H9 (cell line): ENCODE measurements around the gene CFAP54. TPM values are rescaled to one million over a fixed set of nuclear protein-coding genes. Genes with fewer than 3 reads are reported as not detected.

ENCODE experiments used
- DNase-seq: peaks from one replicate; pipeline ENCODE4 v3.0.0-alpha.2; 2017
- H2AFZ ChIP-seq: one replicate; pipeline ENCODE4 v1.6.1; 2013; ENCODE audit warnings: mild to moderate bottlenecking, low read length, control low read depth, moderate library complexity
- H2AK5ac ChIP-seq: 2 replicates; pipeline ENCODE4 v1.6.1; 2013; ENCODE audit warnings: low read length, control low read depth, mixed read lengths; ENCODE audit not compliant: insufficient read length
- H2BK120ac ChIP-seq: one replicate; pipeline ENCODE4 v1.6.1; 2013; ENCODE audit warnings: low read depth, mild to moderate bottlenecking, low read length, control low read depth, inconsistent platforms; ENCODE audit not compliant: poor library complexity, severe bottlenecking
- H2BK12ac ChIP-seq: 2 replicates; pipeline ENCODE4 v1.6.1; 2013; ENCODE audit warnings: low read length, control low read depth, mixed read lengths, low read depth; ENCODE audit not compliant: insufficient read length
- H2BK15ac ChIP-seq: 2 replicates; pipeline ENCODE4 v1.6.1; 2013; ENCODE audit warnings: low read depth, low read length, control low read depth
- H2BK20ac ChIP-seq: one replicate; pipeline ENCODE4 v1.6.1; 2013; ENCODE audit warnings: low read depth, mild to moderate bottlenecking, low read length, control low read depth, inconsistent platforms; ENCODE audit not compliant: poor library complexity, severe bottlenecking
- H2BK5ac ChIP-seq: 2 replicates; pipeline ENCODE4 v1.6.1; 2013; ENCODE audit warnings: low read length, control low read depth, mixed read lengths; ENCODE audit not compliant: insufficient read length
- H3K14ac ChIP-seq: 2 replicates; pipeline ENCODE4 v1.6.1; 2013; ENCODE audit warnings: low read length, control low read depth; ENCODE audit not compliant: insufficient read depth
- H3K18ac ChIP-seq: 2 replicates; pipeline ENCODE4 v1.6.1; 2013; ENCODE audit warnings: low read depth, mild to moderate bottlenecking, mixed read lengths, low read length, control low read depth; ENCODE audit not compliant: insufficient read length
- H3K23ac ChIP-seq: 2 replicates; pipeline ENCODE4 v1.6.1; 2013; ENCODE audit warnings: low read length, control low read depth, mixed read lengths, low read depth; ENCODE audit not compliant: insufficient read length
- H3K23me2 ChIP-seq: 2 replicates; pipeline ENCODE4 v1.6.1; 2013; ENCODE audit warnings: low read depth, mild to moderate bottlenecking, mixed read lengths, low read length, control low read depth; ENCODE audit not compliant: insufficient read length, poor library complexity, severe bottlenecking
- H3K27ac ChIP-seq: 2 replicates; pipeline ENCODE4 v1.5.1; 2013; ENCODE audit warnings: low read length, control low read depth, mixed read lengths, low read depth; ENCODE audit not compliant: insufficient read length
- H3K27me3 ChIP-seq: 2 replicates; pipeline ENCODE4 v1.6.1; 2013; ENCODE audit warnings: low read length, control low read depth, inconsistent platforms; ENCODE audit not compliant: insufficient read depth
- H3K4ac ChIP-seq: 2 replicates; pipeline ENCODE4 v1.6.1; 2013; ENCODE audit warnings: low read depth, mild to moderate bottlenecking, control low read depth, inconsistent platforms, low read length, moderate library complexity
- H3K4me1 ChIP-seq: 2 replicates; pipeline ENCODE4 v1.6.1; 2013; ENCODE audit warnings: low read length, control low read depth, inconsistent platforms; ENCODE audit not compliant: insufficient read depth
- H3K4me2 ChIP-seq: 2 replicates; pipeline ENCODE4 v1.6.1; 2013; ENCODE audit warnings: low read length, control low read depth, mixed read lengths; ENCODE audit not compliant: insufficient read length, insufficient read depth
- H3K56ac ChIP-seq: 2 replicates; pipeline ENCODE4 v1.6.1; 2013; ENCODE audit warnings: low read depth, mild to moderate bottlenecking, mixed read lengths, low read length, control low read depth; ENCODE audit not compliant: insufficient read length
- H3K79me1 ChIP-seq: 2 replicates; pipeline ENCODE4 v1.6.1; 2013; ENCODE audit warnings: low read depth, mild to moderate bottlenecking, moderate library complexity, low read length, control low read depth, inconsistent platforms; ENCODE audit not compliant: insufficient read depth, poor library complexity, severe bottlenecking
- H3K79me2 ChIP-seq: 2 replicates; pipeline ENCODE4 v1.6.1; 2013; ENCODE audit warnings: low read length, control low read depth, inconsistent platforms; ENCODE audit not compliant: insufficient read depth
- H3K9ac ChIP-seq: 2 replicates; pipeline ENCODE4 v1.6.1; 2013; ENCODE audit warnings: low read length, control low read depth, mixed read lengths; ENCODE audit not compliant: insufficient read length; ENCODE audit errors: extremely low read depth
- H3K9me3 ChIP-seq: one replicate; pipeline ENCODE4 v1.6.1; 2013; ENCODE audit warnings: low read depth, low read length, inconsistent platforms; ENCODE audit not compliant: control insufficient read depth
- H3T11ph ChIP-seq: one replicate; pipeline ENCODE4 v1.6.1; 2013; ENCODE audit warnings: mild to moderate bottlenecking, low read length, control low read depth, inconsistent platforms
- H4K20me1 ChIP-seq: one replicate; pipeline ENCODE4 v1.6.1; 2013; ENCODE audit not compliant: control insufficient read depth, insufficient read length, insufficient read depth
- H4K5ac ChIP-seq: 2 replicates; pipeline ENCODE4 v1.6.1; 2013; ENCODE audit warnings: low read depth, mild to moderate bottlenecking, mixed read lengths, low read length, control low read depth; ENCODE audit not compliant: insufficient read length
- H4K8ac ChIP-seq: replicated peaks from 2 replicates; pipeline ENCODE4 v1.6.1; 2013; ENCODE audit warnings: low read length, control low read depth, mixed read lengths, low read depth; ENCODE audit not compliant: insufficient read length
- H4K91ac ChIP-seq: 2 replicates; pipeline ENCODE4 v1.6.1; 2013; ENCODE audit warnings: low read depth, mild to moderate bottlenecking, moderate library complexity, mixed read lengths, low read length, control low read depth; ENCODE audit not compliant: insufficient read length
- H3K27ac Mint-ChIP-seq, 3 experiments: 2 replicates in 2 of 3; 3 replicates in 1 of 3; pipeline ENCODE4 v1.8.0; 2020 to 2021; ENCODE audit warnings: mixed read lengths in 3 of 3, mild to moderate bottlenecking in 1 of 3, moderate library complexity in 1 of 3
- H3K27me3 Mint-ChIP-seq: 2 replicates; pipeline ENCODE4 v1.8.0; 2021; ENCODE audit warnings: low read depth, mild to moderate bottlenecking, moderate library complexity, mixed read lengths
- H3K36me3 Mint-ChIP-seq, 3 experiments: 2 replicates in 2 of 3; 3 replicates in 1 of 3; pipeline ENCODE4 v1.8.0; 2020 to 2021; ENCODE audit warnings: low read depth in 3 of 3, mixed read lengths in 3 of 3; ENCODE audit not compliant: insufficient read depth in 1 of 3
- H3K4me1 Mint-ChIP-seq, 2 experiments: 2 replicates each; pipeline ENCODE4 v1.8.0; 2020; ENCODE audit warnings: mixed read lengths in 2 of 2
- H3K4me3 Mint-ChIP-seq, 2 experiments: 2 replicates in 1 of 2; 3 replicates in 1 of 2; pipeline ENCODE4 v1.8.0; 2020 to 2021; ENCODE audit warnings: mild to moderate bottlenecking in 2 of 2, mixed read lengths in 2 of 2, moderate library complexity in 1 of 2
- H3K9me3 Mint-ChIP-seq, 2 experiments: 2 replicates in 1 of 2; 3 replicates in 1 of 2; pipeline ENCODE4 v1.8.0; 2020; ENCODE audit warnings: mild to moderate bottlenecking in 2 of 2, mixed read lengths in 2 of 2, moderate library complexity in 1 of 2
- WGBS: extraction: QIAGEN DNeasy Blood & Tissue Kit; methylation state at CpG from one replicate; pipeline ENCODE4 v1.1.7; 2013; ENCODE audit warnings: missing lambda C conversion rate, low lambda C conversion rate, mixed read lengths; ENCODE audit not compliant: insufficient read length; ENCODE audit errors: extremely low coverage; 5-methylcytosine and 5-hydroxymethylcytosine counted together
- total RNA-seq: library from RNA; stranded (reverse); gene quantifications from 2 replicates; pipeline ENCODE4 v1.2.1, GENCODE V29; 2021
- TF ChIP-seq, protein P1 (sequence below): fragments of 200-600 bp; sonication (generic); conservative IDR thresholded peaks from 3 replicates; pipeline ENCODE4 v1.8.0; 2021; ENCODE audit warnings: antibody characterized with exemption, mild to moderate bottlenecking

CFAP54 gene
- total RNA-seq, 1 experiment from 2014 or later, result 0.24 TPM

DNA sequence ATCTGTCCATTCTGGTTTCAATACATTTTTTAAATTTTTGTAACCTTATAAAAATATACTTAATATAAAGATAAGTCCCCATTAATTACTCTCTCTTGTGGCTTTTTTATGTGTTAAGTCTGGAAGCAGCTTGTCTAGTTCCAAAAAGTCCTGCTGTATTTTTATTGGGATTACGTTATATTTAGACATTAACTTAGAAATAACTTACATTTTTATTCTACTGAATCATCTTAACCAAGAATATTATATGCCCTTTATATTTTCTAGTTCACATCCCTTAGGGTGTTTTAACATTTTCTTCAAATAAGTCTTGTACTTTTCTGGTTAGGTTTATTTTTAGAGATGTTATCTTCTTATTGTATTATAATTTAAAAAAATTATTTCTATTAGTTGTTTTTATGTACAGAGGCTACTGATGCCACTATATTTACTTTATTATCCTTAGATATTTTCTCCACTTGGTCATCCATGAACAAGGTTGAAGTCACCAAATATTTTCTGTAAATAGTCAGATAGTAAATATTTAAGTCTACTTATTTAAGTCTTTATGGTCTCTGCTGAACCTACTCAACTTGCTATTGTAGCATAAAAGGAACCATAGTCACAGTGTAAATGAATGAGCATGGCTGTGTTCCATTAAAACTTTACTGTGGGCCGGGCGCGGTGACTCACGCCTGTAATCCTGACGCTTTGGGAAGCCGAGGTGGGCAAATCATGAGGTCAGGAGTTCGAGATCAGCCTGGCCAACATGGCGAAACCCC lies 285.3 kb downstream of the CFAP54 start:
- no peaks in the 10 kb centered on the region for H3K4me1 Mint-ChIP-seq
- DNase-seq, result no peak
- H3K4me3 Mint-ChIP-seq, result no peak overlapping the region
- no peak overlapping the region for H3K27ac Mint-ChIP-seq
- no peak overlapping the region for H3K14ac ChIP-seq
- H3K18ac ChIP-seq, result no peak overlapping the region
- no peaks in the 10 kb centered on the region for H3K79me1 ChIP-seq
- no peak overlapping the region for H4K8ac ChIP-seq
- H4K5ac ChIP-seq, result no peak overlapping the region
- no peak overlapping the region for H2BK12ac ChIP-seq
- whole genome bisulfite sequencing, result no CpG with 5 or more reads among the region's 9 CpGs
- H3K4me1 ChIP-seq, result no peaks in the 10 kb centered on the region
- no peak overlapping the region for H2AFZ ChIP-seq
- H3K27me3 Mint-ChIP-seq, result no peaks in the 10 kb centered on the region
- H3K9ac ChIP-seq, result no peak overlapping the region
- H3K27ac ChIP-seq, result no peak overlapping the region
- H3K9me3 Mint-ChIP-seq, result peaks cover 3 to 5% of the 10 kb centered on the region in 2 experiments; a peak in 2 of 5 replicates
- H2AK5ac ChIP-seq, result no peak overlapping the region
- no peak overlapping the region for H3K4me2 ChIP-seq
- H2BK120ac ChIP-seq, result no peak overlapping the region
- no peak overlapping the region for H3K56ac ChIP-seq
- no peaks in the 10 kb centered on the region for H3K23me2 ChIP-seq
- H3K9me3 ChIP-seq, result no peaks in the 10 kb centered on the region
- H3K36me3 Mint-ChIP-seq, result peaks cover 0 to 2% (median 0%) of the 10 kb centered on the region in 3 experiments; a peak in 1 of 7 replicates
- no peak overlapping the region for H3K23ac ChIP-seq
- no peaks in the 10 kb centered on the region for H3K27me3 ChIP-seq
- H2BK15ac ChIP-seq, result no peak overlapping the region
- no peaks in the 10 kb centered on the region for H3K79me2 ChIP-seq
- no peak overlapping the region for H3K4ac ChIP-seq
- H4K91ac ChIP-seq, result no peak overlapping the region
- H2BK20ac ChIP-seq, result no peak overlapping the region
- no peak overlapping the region for H2BK5ac ChIP-seq
- TF ChIP-seq, protein P1, sequence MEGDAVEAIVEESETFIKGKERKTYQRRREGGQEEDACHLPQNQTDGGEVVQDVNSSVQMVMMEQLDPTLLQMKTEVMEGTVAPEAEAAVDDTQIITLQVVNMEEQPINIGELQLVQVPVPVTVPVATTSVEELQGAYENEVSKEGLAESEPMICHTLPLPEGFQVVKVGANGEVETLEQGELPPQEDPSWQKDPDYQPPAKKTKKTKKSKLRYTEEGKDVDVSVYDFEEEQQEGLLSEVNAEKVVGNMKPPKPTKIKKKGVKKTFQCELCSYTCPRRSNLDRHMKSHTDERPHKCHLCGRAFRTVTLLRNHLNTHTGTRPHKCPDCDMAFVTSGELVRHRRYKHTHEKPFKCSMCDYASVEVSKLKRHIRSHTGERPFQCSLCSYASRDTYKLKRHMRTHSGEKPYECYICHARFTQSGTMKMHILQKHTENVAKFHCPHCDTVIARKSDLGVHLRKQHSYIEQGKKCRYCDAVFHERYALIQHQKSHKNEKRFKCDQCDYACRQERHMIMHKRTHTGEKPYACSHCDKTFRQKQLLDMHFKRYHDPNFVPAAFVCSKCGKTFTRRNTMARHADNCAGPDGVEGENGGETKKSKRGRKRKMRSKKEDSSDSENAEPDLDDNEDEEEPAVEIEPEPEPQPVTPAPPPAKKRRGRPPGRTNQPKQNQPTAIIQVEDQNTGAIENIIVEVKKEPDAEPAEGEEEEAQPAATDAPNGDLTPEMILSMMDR, result no peak
- H4K20me1 ChIP-seq, result no peaks in the 10 kb centered on the region
- no peak overlapping the region for H3T11ph ChIP-seq
